Measurements from ENCODE around the gene ODF2L.

Gene ODF2L, protein sequence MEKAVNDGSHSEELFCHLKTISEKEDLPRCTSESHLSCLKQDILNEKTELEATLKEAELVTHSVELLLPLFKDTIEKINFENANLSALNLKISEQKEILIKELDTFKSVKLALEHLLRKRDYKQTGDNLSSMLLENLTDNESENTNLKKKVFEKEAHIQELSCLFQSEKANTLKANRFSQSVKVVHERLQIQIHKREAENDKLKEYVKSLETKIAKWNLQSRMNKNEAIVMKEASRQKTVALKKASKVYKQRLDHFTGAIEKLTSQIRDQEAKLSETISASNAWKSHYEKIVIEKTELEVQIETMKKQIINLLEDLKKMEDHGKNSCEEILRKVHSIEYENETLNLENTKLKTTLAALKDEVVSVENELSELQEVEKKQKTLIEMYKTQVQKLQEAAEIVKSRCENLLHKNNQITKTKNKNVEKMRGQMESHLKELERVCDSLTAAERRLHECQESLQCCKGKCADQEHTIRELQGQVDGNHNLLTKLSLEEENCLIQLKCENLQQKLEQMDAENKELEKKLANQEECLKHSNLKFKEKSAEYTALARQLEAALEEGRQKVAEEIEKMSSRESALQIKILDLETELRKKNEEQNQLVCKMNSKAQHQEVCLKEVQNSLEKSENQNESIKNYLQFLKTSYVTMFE

DNA sequence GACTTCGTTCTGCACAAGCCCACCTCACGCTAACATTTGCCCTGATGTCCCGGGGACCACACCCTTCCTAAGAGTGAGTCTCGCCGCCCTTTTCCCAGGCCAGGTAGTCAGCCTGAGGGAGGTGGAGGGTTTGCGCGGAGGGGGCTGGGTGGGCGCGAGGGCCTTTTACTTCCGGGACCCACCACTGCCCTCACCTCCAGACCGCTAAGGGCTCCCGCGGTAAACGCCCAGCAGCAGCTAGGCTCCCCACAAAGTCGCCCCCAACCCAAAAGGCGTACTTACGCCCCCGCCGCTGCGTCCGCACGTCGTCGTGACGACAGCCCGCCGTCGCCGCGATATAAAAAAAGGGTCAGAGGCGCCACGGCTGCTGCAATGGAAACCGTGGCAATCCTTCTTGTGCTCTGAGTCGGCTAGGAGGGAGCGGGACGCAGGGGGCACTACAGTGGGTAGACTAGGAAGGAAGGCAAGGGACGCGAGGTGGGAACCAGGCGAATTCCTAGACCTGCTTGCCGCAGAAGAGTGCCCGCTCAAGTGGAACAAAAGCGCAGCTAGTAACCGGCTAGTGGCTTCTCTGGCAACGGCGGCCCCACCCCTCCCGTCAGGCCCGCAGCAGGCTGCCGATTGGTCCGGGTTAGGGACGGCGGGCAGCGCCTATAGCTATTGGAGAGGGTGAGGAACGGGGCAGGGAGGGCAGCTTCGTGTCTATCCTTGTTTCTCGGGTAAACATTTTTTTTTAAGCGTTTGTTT lies at the start of gene ODF2L:
TSS of gene ODF2L (minus strand) at position 573 of the 747 bp plus-strand sequence. CDS start 9,296 bp downstream, outside the sequence.
- intact Hi-C loops (cut with DNase I): loop anchor here (10.0 kb wide), 1 partner anchor 309 kb away; the partner anchor contains the start of gene SH3GLB1
- DNase-seq: peak; percentile 86 to 99 (median 95)

DNA sequence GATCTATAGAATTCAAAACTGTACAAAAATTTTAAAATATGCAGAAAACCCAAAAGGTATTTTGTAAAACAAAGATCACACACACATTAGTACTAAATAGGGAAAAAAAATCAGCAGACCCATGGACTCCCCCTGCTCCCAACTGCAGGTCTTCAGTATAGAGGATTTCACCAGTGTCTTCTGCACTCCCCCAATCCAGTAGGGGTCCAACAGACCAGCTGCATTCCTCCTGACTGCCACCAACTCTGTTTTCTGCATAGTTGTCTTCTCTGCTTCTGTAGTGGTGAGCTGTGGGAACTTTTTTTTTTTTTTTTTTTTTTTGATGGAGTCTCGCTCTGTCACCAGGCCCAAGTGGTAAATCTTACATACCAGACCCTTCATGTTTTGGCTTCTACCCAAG lies 49.8 kb upstream of the ODF2L start:
- DNase-seq: no peak
- intact Hi-C loops (cut with DNase I): no loop called here

DNA sequence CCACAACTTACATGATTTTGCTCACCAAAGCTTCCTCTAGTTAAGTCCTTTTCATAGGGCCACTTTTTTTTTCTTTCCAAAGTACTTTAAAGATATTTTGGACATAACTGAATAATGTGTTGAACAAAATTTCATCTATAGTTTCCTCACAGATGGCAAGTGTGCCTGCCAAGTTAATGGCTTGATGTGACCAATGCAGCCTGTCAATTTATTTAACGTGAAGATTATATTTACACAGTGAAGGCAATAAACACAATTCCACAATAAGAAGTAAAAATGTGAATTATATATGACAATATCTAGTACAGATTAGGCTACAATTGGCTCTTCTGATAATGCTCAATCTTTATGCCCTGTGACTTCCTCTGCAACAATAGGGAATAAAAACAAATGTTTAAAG lies 45.9 kb upstream of the ODF2L start:
- no peak for DNase-seq
- intact Hi-C loops (cut with DNase I): no loop called here

DNA sequence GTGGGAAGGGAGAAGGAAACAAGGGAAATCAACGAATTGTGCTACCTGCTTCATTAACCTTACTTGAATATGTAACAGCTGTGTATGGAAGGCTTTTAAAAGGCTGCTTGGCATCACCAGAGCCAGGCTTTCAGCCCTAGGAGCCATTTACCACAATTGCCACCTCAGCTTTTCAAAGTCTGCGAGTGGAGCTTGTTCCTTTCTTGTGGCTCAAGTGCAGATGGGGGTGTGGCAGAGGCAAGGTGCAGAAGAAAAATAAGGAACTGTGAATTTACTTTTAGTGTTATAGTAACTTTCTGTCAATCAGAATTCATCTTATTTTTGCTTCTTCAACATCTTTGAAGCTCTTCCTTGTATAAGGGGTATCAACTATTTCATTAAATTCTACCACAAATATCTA lies 45.5 kb upstream of the ODF2L start:
- DNase-seq: no peak
- intact Hi-C loops (cut with DNase I): no loop called here

DNA sequence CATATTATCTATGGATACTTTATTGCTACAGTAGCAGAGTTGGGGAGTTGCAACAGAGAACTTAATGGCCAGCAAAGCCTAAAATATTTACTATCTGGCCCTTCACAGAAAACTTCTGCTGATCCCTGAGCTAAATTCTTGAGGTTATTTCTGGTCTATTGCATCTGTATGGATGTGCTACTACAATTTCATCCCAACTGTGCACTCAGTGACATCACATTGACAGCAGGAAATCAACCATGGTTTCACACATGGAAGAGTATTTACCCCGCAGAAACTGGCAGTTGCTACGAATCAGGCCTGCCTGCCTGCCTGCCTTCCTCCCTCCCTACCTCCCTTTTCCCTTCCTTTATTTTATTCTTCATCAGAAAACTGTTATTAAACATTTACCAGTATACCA lies 39.9 kb upstream of the ODF2L start:
- no peak for DNase-seq
- intact Hi-C loops (cut with DNase I): no loop called here

DNA sequence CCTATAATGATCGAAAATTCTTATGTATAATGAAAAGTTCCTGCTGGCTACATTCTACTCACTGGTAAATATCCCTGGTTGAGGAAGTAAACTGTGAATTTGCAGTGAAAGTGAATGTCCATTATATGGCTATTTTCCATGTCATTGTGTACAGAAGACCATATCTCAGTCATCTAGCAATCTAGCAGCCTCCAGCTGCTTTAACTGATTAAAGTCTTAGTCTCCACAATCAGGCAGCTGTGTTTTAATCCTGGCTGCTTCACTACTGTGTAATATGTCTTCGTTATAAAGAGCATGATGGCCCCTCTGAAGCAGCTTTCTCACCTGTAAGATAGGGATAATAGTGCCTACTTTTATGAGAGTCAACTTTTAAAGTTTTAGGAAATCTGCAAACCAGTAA lies 39.2 kb upstream of the ODF2L start:
- intact Hi-C loops (cut with DNase I): no loop called here
- no peak for DNase-seq

DNA sequence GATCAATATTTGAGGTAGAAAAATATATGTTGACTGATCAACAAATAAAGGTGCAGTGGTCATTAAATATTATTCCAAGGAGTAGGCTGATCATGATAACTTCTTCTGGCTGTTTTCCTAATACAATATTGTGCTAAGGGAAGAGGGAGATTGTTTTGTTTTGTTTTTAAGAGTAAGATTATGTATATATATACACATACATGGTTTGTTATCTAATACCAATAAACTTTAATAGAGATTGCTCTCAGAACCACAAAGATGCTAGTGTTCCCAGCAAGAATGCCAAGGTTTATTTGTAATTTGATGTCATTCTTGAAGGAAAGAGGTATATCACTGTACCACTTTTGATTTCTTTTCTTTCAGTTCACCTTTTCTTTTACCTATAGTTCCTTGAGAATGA lies 37.9 kb upstream of the ODF2L start:
- no peak for DNase-seq
- intact Hi-C loops (cut with DNase I): no loop called here

DNA sequence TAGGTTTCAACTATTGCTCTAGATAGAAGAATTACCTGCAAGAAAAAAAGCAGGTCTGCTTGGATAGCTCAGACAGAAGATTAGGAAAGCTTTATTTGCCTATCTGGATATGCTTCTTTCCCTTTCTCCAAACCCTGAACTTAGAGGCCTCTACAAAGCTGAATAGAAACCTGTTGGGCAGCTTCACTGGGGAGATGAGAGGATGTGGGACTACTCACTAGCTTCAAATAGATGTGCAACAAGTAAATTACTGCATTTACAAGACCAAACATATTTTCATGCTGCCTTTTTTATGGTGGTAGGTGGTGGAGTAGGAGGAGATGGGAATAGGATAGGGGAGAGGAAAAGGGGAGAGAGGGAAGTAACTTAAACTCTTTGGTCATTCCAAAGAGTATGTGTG lies 34.3 kb upstream of the ODF2L start:
- no peak for DNase-seq

DNA sequence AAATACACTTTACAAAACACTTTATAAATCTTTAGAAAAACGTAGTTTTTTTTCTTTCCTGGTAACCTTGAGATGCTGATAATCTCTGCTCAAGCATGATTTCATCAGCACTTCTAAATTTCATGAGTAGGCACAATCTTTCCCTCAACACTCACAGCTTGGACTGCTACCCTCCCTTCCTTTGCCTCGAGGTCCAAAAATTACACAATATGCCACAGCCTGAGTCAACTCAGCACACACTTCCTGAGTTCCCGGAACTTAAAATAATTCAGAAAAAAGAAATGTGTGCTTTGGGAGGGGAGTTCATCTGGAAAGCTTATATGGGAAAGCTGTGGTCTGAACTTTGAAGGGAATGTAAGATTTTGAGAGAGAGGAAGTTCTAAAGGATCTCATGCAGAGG lies 33.7 kb upstream of the ODF2L start:
- intact Hi-C loops (cut with DNase I): no loop called here
- no peak for DNase-seq

More for the DNA sequence above, 34.3 kb upstream of the ODF2L start:
- intact Hi-C loops (cut with DNase I): no loop called here

DNA sequence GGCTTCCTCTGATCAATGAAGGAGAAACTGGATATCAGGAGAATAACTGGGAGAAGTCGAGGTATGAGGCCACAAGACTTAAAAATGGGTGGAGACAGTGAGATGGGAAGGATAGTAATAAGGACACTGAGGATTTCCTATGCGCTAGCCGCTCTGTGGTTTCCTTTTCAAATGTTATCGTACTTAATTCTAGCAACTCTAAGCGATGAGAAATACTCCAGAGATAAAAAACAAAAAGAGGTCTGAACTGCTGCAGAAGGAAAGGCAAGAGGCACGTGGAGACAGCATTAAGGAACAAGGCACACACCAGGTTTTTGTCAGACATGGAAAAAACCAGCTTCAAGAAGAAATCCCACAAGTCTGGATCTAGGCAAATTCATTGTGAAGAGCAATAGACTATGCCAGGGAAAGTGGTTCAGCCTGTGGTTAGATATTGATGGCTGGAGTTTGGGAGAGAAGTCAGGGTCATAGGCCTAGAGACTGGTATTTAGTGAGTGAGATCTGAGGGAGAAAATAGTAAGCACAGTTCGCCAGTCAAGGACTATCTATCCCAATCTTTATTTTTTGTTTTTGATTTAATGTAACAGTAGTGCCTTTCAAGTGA lies 33.1 kb upstream of the ODF2L start:
- intact Hi-C loops (cut with DNase I): no loop called here
- no peak for DNase-seq

DNA sequence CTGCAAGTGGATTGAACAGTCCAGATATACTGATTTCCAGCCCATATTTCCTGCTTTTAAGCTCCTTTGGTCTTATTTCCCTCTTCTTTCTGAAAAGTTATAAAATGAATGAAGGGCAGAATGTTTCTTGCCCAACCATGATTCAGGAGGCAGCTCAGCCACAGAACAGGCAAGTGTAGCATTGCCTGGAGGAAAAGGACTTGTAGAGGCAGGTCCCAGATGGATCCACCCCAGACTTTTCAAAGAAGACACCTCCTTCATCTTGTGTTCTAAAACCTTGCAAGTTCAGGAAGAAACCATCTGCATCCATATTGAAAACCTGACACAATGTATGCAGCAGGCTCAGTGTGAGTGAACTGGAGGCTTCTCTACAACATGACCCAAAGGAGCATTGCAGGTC lies 27.8 kb upstream of the ODF2L start, which contains the start of gene CLCA2:
TSS of gene CLCA2 (plus strand) at position 299 of the 400 bp plus-strand sequence. CDS start at position 376, 77 bp downstream.
- intact Hi-C loops (cut with DNase I): no loop called here
- DNase-seq: no peak

DNA sequence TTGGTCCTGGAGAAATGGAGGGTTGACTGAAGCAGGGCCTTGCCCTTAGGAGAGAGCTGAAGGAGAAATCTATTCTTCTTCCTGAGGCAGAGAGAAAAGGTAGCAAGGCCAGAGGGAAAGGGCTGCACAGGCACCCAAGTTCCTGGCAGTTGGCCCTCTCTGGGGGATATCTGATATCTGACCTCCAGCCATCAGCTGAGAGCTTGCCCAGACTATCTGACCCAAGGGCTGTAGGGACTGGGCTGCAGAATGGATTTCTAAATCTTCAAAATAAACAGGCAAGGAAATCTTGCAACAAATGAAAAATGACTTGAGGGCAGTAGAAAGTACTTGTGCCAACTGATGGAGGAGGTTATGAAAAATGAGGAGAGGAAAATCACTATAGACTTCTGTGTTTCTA lies 27.4 kb upstream of the ODF2L start:
- no peak for DNase-seq
- intact Hi-C loops (cut with DNase I): no loop called here

DNA sequence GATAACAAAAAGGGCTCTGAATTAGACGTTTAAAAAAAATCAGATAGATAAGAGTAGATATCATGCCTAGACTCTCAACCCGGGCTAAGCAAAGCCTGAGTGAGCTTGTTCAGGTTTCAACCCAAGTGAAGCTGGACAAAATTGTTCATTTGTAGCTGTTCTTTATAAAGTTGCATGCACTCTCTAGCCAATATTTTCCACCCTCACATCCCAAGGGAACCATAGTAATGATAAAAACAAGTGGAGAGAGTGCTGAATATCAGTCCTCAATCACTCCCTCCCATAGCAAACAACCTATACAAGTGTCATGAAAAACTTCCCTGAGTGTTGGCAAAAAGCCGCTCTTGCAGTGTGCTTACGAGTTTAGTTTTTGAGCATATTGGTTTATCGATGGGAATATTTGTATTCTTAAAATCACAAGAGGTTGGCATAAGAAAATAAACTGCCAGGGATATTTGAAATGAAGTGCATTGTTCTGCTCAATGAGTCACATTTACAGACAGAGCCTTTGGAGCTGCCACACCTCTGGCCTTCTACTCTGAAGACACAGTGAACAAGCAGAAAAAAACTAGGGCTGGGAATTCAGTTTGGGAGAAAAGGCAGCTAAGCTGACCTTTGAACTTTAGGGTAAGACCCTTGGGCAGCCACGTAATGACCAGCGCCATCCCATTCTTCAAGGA lies 25.6 kb upstream of the ODF2L start:
- intact Hi-C loops (cut with DNase I): no loop called here
- no peak for DNase-seq

DNA sequence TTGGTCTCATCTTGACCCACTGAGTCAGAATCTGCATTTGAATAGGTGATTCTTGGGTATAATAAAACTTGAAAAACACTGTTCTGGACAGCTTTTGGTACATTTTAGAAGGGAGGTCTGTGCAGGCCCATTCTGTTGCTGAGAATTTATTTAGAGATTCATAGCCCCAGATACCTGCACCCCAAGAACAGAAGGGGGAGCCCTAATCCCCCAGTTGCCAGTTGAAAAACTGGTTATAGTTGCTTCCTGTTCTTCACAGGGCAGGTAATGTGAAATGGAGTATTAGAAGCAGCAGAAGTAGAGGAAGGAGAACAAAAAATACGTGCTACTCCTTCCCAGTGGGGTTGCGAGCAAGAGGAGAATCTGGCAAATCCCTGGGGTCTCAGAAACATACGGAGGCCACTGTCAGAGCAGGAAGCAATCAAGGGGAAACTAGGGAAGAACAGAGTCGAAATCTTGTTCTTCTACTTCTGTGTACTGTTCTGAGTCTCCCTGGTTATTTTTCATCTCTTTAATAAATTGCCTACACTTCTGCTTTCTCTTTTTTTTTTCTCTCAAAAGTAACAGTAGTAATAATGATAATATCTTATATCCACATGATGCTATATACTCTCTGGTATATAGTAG lies 23.3 kb upstream of the ODF2L start:
- intact Hi-C loops (cut with DNase I): no loop called here
- DNase-seq: peak in 2 of 10 donors; percentile 33 to 41

DNA sequence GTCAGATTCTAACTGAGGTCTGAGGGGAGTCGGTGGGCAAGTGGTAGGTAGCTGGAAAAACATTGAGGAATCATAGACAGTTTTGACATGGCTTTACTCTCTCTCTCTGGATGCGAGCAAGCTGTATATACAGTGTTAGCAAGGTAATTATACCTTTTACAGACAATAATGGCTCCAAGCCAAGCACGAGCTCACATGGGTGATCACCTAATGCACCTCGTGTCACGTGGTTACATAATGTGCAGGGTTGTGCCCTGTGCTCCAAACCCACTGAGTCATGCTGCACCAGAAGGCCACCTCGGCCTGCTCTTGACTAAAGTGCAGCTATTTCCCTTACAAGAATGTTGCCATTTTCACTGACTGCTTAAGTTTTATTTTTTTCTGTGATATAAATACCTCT lies 20.2 kb upstream of the ODF2L start:
- no peak for DNase-seq
- intact Hi-C loops (cut with DNase I): no loop called here

DNA sequence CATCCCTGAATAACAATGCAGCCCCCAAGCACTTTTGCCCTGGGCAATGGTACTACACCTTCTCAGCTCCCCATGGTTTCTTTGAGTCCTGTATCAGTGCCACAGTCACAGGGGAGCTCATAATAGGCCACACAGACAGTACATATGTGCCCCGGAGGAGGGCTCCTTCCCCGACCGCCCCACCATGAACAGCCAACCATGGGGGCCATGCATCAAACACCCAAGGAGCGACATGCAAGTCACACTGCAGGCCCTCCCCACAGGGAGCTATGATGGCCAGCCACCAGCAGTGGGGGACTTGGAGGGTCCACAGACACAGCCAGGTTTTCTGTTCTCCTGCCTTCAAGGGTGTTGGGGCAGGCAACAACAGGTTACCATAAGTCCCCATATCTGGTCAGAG lies 14.8 kb upstream of the ODF2L start:
- intact Hi-C loops (cut with DNase I): no loop called here
- DNase-seq: no peak

DNA sequence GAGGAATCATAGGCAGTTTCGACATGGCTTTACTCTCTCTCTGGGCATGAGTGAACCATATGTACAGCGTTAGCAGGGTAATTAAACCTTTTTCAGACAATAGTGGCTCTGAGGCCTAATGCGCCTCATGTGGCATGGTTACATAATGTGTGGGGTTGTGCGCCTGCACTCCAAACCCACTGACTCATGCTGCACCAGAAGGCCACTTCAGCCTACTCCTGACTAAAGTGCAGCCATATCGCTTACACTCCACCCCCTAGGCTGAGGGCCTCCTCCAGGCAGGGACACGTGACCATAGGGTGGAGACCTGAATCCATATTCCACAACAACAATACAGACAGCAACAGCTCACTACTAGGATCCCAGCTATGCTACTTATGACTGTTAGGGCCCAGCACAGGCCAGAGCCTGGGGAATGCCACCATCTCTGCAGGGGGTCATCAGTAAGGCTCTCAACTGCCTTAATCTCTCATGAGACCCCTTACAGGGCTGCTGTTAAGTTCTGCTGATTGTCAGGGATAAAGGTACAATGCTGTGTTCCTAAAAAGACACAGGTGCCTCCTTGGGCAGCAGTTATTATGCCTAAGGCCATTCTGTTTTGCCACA lies 13.4 kb upstream of the ODF2L start:
- DNase-seq: no peak
- intact Hi-C loops (cut with DNase I): no loop called here

DNA sequence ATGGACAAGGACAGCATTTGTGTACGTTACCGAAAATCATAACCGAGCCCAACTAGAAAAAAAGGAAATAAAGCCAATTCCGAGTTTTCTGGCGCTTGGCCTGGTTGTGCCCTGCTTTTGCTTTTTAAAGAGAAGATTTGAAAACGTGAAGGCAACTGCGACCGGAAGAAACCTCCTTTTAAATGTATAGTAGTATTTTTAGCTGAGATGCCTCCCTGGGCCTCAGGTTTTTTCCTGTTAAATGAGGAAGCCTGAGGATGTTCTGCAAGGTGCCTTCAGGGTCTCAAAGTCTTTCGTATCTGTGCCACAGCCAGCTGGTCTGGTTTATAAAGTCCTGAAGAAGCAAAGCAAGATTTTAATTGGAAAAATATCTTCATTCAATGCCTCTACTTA lies 371 bp upstream of the ODF2L start:
- intact Hi-C loops (cut with DNase I): loop anchor here (10.0 kb wide), 1 partner anchor 308 kb away; the partner anchor contains the start of gene SH3GLB1
- DNase-seq: no peak

DNA sequence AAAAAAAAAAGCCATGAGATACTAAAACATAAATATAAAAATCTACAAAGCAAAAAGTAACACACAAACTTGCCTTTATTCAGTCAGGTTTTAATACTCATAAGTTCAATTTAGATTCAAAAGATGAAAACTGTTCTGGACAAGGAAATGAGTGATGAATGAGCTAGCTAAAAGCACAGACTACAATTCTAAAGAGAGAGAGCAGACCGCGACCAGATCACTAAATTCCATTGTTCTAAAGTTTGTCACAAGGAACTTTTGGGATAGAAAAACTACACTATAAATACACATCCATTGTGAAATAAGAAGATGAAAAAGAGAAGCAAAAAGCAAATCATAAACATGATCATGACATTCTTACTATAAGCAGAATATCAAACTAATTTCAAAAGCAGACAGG lies 1.7 kb downstream of the ODF2L start:
- no peak for DNase-seq
- intact Hi-C loops (cut with DNase I): loop anchor here (10.0 kb wide), 1 partner anchor 310 kb away; the partner anchor contains the start of gene SH3GLB1
